Tibial nerve (tissue), 3 donors: ENCODE data around the gene KRTAP3-3.

Experiments used
- POLR2A ChIP-seq, 2 donors: fragments of 450-650 bp; IDR thresholded peaks; one replicate each; pipeline ENCODE4 v1.6.1; 2017; ENCODE audit warnings: antibody characterized with exemption in 2 of 2, mild to moderate bottlenecking in 2 of 2, moderate library complexity in 2 of 2
- TF ChIP-seq, protein P1 (sequence below), 5 experiments: fragments of 200-600 bp in 3 of 5; fragments of 450-650 bp in 2 of 5; sonication (generic) in 3 of 5; IDR thresholded peaks; one replicate each; pipeline ENCODE4 v1.5.1; 2016 to 2019; ENCODE audit warnings: antibody characterized with exemption in 5 of 5, mild to moderate bottlenecking in 3 of 5, moderate library complexity in 2 of 5

DNA sequence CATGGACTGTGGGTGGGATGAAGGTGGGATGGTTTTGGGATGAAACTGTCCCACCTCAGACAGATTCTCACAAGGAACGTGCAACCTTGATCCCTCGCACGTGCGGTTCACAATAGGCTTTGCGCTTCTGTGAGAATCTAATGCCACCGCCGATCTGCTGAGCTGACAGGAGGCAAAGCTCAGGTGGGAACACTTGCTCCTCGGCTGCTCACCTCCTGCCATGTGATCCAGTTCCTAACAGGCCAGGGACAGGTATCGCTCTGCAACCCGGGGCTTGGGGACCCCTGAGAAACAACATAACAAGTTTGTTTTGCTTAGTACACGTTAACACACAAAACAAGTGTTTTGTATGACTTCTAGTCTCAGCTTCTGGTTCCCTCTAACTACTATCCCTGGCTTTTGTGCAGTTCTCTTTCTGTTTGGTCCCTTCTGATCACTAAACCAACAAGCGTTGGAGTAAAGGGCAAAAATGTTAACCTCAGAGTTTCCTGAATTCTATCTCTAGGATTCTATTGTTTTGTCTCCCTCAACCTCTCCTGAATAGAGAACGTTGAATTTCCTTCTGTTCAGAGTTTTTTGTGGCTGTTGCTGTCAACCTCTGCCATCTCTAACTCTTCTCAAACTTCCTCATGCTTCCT is 22.7 kb upstream of the KRTAP3-3 start:
- TF ChIP-seq, protein P1, sequence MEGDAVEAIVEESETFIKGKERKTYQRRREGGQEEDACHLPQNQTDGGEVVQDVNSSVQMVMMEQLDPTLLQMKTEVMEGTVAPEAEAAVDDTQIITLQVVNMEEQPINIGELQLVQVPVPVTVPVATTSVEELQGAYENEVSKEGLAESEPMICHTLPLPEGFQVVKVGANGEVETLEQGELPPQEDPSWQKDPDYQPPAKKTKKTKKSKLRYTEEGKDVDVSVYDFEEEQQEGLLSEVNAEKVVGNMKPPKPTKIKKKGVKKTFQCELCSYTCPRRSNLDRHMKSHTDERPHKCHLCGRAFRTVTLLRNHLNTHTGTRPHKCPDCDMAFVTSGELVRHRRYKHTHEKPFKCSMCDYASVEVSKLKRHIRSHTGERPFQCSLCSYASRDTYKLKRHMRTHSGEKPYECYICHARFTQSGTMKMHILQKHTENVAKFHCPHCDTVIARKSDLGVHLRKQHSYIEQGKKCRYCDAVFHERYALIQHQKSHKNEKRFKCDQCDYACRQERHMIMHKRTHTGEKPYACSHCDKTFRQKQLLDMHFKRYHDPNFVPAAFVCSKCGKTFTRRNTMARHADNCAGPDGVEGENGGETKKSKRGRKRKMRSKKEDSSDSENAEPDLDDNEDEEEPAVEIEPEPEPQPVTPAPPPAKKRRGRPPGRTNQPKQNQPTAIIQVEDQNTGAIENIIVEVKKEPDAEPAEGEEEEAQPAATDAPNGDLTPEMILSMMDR (IDR thresholded peaks at IDR 0.05) = no peak
- TF ChIP-seq POLR2A (IDR thresholded peaks at IDR 0.05) = no peak
